CD4-positive, alpha-beta T cell treated with Interleukin-15 for 4 hours (primary cell): Measurements from ENCODE around the gene TNFRSF4.

Source experiments
- DNase-seq: peaks from one replicate; pipeline ENCODE4 v3.0.0-alpha.2; 2020; ENCODE audit warnings: low spot score

Gene TNFRSF4

GRCh38 chr1:1217621-1218523, 3.9 kb upstream of the TNFRSF4 start:
- DNase-seq, result peak; percentile 53

DNA sequence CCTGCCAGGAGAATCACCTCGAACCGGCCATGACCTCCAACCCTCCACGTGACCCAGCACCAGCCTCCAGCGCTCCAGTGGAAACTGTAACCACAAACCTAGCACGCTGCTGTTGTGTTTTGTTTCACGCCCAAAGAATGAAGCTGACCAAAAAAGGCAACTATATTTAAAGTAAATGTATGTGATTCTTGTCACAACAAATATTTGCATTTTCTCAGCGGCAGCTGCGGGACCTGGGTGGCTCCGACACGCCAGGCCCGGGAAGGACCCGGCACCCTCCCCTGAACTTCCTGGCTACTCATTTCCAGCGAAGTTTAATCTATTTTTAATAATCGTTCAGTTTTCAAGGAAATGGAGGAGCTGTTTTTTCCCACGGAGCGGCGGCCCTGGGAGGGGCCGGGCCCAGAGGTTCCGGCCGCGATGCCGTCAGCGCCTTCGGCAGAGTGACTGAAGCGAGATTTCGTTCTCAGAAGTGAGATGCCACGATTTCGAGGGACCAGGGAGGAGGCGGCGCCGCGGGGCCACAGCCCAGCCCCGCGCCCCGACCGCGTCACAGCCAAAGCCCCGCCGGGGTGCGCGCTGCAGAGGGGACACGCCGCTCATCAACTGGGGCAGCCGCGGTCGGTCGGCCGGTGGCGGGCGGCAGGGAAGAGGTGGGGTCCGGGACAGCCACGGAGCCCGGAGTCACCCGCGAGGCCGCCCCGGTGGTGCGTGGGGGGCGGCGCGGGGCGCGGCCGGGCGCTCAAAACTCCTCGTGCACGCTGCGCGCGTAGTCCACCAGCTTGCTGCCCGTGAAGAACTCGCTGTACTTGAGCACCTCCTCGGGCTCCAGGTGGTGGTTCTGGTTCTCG, 3.0 kb upstream of the TNFRSF4 start:
- peak; percentile 77 for DNase-seq

DNA sequence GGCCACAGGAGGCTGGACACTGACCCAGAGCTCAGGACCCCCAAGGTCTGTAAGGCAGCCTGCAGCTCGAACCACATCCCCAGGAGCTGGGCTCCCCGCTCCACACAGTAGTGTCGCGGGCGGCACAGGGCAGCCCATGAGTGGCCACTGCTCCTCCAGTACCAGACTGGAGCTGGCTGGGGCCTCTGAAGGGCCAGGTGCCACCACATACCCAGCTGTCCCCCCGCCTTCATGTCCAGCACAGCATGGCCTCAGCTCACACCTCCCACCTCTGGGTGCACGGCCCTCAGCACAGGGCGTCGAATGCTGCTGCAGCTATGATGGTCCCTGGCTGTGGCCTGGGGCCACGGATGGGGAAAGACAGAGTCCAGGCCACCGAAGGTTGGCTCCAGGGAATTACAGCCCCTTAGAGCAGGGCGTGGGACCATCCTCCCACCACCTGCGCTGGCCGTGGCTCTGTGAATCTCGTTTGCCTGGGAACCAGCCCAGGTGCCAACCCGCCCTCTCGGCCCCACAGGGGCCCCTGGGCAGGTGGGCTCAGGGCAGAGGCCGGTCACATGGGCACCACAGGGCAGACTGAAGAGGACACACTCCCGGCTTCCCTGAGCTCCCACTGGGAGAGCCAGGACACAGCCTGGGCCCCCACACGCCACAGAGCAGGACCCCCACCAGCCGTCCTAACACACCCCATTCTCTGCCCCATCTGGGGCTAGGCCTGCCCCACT, 2.1 kb upstream of the TNFRSF4 start:
- no peak for DNase-seq

DNA sequence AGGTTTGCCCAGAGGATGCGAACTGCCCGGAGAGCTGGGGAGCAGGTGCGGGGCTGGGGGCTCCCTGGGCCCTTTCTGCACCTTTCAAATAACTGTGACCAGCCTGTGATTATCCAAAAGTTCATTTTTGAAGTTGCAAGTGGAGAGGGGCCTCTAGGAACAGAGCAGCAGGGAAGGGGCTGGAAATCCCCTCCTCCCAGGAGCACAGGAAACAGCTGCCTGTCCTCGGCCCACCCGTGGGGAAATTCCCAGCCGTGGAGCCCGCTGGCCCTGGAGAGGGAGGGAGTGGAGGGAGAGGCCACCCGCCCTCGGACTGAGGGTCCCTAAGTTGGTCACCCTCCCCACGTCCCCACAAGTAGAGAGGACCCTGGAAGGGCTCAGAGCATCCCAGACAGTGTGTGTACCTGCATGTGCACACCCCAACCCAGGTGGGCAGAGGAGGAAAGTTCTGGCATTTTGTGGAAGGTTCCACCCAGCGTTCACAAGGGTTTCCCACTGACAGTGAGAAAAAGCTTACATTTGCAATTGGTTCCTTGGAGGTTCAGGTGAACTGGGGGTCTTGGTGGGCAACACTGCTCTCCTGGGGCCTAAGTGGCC, 1.2 kb upstream of the TNFRSF4 start:
- no peak for DNase-seq

DNA sequence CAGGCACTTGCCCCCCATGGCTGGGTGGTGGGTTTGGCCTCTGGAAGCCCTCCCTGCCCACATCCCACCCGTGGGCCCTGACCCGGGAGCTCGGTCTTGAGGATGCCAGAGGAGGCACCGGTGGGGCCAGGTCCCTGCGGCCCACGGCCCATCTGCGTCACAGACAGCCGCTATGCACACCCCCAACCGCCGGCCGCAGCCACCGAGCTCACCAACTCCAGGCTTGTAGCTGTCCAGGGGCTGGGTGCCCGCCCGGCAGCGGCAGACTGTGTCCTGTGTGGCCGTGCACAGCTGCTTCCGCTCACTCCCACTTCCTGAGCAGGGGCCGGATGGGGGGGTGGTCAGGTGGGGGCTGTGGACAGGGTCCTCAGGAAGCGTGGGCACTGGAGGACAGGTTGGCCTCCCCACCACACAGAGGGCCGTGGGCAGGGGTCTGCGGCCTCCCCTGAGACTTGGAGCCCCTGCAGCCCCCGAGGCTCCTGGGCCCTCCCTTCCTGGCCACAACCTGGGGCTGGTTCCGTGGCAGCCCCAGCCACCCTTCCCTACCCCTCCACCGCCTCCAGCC, 1.1 kb downstream of the TNFRSF4 start:
- DNase-seq, result no peak

DNA sequence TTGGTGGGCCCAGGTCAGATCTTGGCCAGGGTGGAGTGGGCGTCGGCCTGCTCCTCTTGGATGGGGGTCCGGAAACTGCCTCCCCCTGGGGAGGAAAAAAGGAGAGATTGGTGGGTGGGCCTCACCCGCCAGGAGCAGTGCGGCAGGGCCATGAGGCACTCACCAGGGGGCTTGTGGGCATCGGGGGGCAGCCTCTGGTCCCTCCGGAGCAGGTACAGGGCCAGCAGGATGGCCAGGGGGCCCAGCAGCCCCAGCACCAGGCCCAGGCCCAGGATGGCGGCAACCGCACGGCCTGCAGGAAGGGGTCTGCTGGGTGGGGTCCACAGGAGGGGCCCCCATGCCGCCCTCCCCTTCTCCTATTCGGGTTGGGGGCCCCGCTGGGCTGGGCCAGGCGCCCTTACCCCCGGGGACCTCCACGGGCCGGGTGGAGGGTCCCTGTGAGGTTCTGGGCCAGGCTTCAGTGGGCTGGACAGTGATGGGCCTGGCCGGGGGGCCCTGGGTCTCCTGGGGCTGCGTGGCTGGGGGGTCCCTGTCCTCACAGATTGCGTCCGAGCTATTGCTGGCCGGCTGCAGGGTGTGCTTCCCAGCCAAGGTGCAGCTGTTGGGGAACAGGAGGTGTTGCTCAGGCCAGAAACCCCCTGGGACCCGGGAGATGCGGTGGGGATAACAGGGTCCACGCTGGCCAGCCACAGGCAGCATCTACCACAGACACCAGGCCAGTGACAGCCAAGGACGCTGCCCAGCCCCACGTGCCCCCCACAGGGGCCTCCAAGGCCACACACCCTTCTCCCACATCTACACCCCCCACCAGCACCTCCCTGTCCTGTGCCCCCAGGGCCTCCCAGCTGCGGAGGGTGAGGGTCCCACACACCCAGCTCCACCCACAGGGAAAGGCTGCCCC, 2.2 kb downstream of the TNFRSF4 start:
- no peak for DNase-seq

DNA sequence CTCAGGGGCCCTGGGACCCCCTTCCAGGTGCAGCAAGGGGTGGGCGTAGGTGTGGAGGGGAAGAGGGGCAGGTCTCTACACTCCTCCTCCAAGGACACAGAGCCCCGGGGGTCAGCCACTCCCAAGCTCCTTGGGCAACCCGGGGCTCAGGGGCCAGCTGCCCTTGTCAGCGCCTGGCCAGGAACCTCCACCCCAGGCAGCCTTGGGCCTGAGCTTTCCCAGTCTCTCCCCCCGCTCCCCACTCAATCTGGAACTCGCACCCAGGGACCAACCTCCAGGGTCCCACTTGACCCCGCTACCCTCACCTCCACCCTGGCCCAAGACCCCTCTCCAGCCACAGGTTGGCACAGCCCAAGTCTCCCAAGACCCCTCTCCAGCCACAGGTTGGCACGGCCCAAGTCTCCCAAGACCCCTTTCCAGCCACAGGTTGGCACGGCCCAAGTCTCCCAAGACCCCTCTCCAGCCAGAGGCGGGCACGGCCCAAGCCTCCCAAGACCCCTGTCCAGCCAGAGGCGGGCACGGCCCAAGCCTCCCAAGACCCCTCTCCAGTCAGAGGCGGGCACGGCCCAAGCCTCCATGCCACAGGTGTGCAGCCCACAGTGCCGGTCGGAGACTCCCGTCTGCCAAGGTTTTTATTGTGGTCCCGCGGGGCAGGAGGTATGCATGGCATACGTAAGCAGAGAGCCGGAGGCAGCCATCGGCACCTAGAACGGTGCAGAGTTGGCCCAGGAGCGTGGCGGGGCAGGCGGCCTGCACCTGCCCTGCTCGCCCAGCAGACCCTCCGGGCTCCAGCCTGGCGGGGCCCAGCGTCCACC, 3.0 kb downstream of the TNFRSF4 start:
- DNase-seq, result no peak

GRCh38 chr1:1208713-1209433, 5.1 kb downstream of the TNFRSF4 start:
- DNase-seq, result no peak

- no peak for DNase-seq
Observed at GRCh38 chr1:1207571-1207892, 6.4 kb downstream of the TNFRSF4 start.

DNA sequence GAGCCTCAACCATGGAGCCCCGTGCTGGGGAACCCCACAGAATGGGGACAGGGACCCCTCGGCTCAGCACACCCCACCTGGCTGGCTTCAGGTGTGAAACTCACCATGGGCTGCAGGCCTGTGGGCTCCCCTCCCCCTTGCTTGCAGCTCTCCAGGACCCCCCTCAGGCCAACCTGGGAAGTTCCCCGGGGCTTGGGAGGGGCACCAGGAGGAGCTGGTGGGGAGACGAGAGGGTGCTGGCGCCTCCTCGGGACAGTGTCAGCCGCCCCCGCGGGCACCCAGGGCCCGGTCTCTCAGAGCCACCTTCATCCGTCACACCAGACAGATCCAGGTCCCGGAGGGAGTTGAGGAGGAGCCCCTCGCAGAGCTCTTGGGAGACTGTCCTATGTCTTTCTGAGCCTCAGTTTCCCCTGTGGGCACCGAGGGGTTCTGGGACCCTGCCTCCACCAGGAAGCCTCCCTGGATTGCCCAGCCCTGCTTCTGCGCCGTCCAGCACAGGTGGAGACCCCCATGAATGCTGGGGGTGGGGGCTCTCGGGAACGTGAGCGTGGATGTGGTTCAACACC, 6.9 kb downstream of the TNFRSF4 start:
- no peak for DNase-seq

DNA sequence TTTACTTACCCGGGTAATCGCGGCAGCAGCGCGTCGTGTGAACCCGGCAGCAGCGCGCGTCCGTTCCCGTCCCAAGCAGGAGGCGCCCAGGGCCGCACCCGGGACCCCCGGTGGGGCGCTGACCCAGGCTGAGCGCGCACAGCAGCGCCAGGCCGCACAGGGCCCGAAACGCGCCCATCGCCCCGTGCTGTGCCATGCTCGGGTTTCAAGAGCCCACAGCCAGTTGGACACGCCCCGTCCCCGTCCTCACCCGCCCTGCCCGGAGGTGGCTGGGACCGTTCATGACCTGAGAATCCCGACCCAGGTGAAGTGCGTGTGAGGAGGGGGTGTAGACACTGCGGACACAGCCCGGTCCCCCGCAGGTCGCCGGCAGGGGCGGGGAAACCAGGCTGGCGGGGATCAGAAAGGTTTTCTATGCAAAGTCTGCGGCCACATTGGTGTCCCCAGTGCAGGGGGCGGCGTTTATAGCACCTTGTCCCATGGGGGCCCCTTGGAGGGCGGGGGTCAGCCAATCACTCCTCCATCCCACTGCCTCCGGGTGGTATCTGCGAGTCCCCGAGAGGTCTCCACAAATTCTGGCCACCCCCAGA, 7.5 kb downstream of the TNFRSF4 start, which contains the start of gene TNFRSF18:
TNFRSF18 (minus strand) TSS at position 217 of the 590 bp plus-strand sequence; CDS start at position 196, 21 bp downstream.
- no peak for DNase-seq

GRCh38 chr1:1205769-1206375, 8.1 kb downstream of the TNFRSF4 start:
- DNase-seq, result no peak

- no peak for DNase-seq
Observed at GRCh38 chr1:1204998-1205768, 8.8 kb downstream of the TNFRSF4 start.

DNA sequence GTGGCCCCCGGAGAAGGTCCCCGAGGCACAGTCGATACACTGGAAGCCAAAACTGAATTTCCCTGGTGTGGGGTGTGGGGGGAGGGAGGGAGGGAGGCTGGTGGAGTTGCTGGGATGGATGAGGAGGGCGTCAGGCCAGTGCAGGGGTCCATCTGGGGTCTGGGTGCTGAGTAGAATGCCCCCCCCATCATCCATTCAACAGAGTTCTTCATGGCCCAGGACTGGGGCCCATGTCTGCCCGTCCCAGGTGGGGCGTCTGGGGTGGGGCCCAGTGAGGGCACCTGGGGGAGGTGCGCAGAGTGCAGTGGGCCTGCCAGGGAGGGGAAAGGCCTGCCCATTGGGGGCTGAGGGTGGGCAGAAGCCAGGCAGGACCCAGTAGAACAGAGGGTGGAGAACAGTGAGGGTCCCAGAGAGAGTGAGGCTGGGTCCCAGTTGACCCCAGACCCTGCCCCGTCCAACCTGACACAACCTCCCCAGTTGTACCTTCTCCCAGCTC, 9.5 kb downstream of the TNFRSF4 start:
- no peak for DNase-seq

DNA sequence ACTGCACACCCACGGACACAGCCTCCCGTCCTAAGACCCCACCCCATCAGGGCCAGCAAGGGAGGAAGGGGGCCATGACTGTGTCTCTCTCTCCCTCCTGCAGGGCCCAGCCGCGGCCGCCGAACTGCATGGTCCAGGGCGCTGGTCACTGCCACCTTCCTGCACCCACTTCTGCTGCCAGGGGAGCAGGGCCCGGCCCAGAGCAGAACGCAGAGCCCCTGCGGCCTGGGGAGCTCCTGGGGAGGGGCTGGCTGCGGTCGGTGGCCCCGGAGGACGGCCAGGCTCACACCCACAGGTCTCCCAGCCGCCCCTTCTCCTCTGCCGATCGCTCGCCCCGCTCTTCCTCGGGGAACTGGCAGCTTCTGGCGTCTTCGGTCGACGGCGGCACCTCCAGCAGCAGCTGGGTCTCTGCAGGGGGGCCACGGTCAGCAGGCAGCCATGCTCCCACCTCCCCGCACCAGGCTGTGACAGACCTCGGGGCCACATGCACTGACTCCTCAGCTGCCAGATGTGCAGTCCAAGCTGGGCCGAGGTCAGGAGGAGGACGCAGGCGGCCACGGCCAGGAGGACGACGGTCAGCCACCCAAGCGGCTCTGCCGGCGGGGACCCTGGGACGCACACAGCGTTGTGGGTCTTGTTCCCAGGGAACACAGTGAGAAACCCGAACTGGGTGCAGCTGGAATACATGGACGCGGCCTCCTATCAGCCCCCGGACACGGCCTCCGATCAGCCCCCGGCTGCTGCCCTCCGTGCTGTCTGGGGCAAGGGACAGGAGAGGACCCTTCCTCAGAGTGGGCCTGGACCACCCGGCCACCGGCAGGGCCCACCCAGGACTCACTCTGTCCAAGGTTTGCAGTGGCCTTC, 10.2 kb downstream of the TNFRSF4 start:
- DNase-seq, result no peak
